ENCODE data around the gene STK32B. TPM values are rescaled to one million over a fixed set of nuclear protein-coding genes. Genes with fewer than 3 reads are reported as not detected.

The STK32B gene
- total RNA-seq, 4 donors from 2014 or later, result 2.4 to 3.9 (median 3.1) TPM

DNA sequence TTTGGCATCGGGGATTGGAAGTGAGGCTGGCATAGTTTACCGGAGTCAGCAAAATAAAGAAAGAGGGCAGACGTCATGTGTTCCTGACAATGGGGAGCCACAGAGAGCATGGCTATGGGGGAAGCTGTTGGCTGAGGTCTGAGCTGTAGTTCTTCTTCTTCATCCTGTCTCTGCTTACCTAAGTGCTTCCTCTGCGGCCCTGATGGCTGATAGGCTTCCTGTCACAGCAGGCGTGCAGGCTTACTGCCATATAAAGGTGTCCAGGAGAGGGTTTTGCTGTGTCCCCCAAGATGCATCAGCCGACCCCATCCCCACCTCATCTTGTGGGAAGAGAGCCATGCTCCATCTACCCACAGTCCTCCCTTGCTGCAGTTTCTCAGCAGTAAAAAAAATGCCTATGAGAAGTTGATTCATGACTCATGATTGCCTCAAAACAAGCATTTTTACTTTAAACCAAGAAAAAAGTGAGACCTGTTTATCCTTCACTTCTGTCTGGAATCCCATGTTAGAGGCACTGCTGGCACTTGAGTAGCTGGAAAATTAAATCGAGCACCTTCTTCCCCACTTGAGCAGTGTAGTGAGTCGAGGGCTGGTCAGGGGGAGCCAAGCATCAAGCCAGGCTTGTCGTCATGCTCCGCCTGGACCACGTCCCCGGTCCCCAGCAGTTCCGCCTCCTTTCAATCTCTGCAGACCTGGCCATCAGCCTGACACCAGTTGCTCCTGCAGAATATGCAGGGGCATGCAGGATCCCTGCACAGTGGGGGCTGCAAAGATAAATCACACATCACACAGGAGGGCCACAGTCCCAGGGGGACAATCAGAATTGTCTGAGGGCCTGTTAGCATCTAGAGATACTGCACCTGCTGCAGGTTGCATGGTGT lies 419.3 kb downstream of the STK32B start:
- ATAC-seq (ENCODE audit: low FRiP score) (no peak), DNase-seq (ENCODE audit: low spot score) (no peak)

DNA sequence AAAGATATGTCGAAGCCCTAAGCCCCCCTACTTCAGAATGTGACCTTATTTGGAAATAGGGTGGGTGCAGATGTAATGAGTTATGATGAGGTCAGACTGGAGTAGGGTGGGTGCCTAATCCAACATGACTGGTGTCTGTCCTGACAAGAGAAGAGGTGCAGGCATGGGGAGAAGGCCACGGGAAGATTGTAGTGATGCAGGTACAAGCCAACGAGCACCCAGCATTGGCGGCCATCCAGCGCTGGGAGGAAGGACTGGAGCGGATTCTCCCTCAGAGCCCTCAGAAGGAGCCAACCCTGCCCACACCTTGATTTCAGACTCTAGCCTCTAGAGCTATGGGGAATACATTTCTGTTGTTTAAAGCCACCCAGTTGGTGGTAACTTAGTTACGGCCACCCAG lies 419.9 kb downstream of the STK32B start:
- ATAC-seq (ENCODE audit: low FRiP score) (no peak), DNase-seq (ENCODE audit: low spot score) (no peak)
- TF ChIP-seq, protein P1, sequence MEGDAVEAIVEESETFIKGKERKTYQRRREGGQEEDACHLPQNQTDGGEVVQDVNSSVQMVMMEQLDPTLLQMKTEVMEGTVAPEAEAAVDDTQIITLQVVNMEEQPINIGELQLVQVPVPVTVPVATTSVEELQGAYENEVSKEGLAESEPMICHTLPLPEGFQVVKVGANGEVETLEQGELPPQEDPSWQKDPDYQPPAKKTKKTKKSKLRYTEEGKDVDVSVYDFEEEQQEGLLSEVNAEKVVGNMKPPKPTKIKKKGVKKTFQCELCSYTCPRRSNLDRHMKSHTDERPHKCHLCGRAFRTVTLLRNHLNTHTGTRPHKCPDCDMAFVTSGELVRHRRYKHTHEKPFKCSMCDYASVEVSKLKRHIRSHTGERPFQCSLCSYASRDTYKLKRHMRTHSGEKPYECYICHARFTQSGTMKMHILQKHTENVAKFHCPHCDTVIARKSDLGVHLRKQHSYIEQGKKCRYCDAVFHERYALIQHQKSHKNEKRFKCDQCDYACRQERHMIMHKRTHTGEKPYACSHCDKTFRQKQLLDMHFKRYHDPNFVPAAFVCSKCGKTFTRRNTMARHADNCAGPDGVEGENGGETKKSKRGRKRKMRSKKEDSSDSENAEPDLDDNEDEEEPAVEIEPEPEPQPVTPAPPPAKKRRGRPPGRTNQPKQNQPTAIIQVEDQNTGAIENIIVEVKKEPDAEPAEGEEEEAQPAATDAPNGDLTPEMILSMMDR (IDR thresholded peaks at IDR 0.05), result no peak

More for the DNA sequence above, 419.3 kb downstream of the STK32B start:
- TF ChIP-seq, protein P1 (IDR thresholded peaks at IDR 0.05), result no peak

DNA sequence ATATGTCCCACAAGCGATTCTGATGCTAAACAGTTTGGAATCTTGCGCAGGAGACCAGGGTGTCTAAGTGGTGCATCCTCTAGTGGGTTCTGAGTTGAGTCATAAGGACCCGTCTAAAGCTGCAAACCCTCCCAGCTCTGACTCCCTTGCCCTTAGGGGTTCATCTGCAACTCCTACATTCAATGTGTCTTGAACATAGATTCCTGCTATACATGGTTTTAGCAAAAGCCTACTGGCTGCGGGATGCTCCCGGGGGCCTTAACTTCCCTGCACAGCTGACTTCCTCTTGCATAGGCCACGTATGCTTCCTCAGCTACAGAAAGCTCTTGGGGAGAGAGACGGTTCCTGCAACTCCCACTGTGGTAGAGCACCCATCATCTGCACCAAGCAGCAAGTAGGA lies 420.4 kb downstream of the STK32B start:
- DNase-seq (ENCODE audit: low spot score) (no peak), ATAC-seq (ENCODE audit: low FRiP score) (no peak)
- TF ChIP-seq, protein P1 (IDR thresholded peaks at IDR 0.05), result no peak

DNA sequence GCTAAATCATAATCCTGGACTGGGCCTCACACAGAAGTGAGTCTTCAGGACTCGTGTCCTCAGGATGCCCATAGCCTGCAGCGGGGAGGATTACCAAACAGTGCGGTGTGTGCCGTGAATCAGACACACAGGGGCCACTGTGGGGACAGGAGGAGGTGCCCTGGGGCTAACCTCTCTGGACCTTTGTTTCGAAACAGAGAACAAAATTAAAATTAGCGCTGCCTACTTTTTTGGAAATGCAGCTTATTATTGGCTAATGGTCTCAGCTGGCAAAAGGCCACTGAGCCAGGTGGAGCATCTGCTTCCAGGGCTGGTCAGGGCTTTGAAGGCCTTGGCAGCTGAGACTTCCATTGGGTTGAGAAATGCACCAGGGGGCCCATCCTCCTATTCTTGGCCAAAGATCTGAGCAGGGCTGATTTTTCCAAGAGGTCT lies 420.9 kb downstream of the STK32B start:
- no peak for ATAC-seq (ENCODE audit: low FRiP score)
- TF ChIP-seq, protein P1 (IDR thresholded peaks at IDR 0.05), result no peak
- DNase-seq (ENCODE audit: low spot score), result no peak

DNA sequence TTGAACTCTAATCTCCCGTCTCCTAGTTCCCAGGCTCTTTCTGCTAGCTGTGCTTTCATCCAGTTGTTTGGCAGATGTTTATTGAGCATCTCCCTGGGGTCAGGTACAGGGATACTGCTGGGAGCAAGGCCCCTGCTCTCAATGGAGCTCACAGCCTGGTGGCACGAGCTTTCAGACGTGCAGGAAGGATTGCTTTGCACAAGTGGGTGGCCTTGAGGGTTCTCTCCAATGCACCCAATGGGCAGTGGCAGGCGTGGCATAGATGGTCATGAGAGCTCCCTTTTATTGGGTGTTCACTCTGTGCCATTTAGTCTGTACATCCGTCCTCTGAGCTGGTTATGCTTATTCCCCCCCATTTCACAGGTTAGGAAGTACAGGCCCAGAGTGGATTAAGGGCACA lies 421.8 kb downstream of the STK32B start:
- no peak for ATAC-seq (ENCODE audit: low FRiP score)
- no peak for DNase-seq (ENCODE audit: low spot score)
- TF ChIP-seq, protein P1 (IDR thresholded peaks at IDR 0.05), result no peak

GRCh38 chr4:5474756-5475155 lies 423.5 kb downstream of the STK32B start:
- DNase-seq (ENCODE audit: low spot score) (no peak), ATAC-seq (ENCODE audit: low FRiP score) (no peak)
- TF ChIP-seq, protein P1 (IDR thresholded peaks at IDR 0.05), result no peak

DNA sequence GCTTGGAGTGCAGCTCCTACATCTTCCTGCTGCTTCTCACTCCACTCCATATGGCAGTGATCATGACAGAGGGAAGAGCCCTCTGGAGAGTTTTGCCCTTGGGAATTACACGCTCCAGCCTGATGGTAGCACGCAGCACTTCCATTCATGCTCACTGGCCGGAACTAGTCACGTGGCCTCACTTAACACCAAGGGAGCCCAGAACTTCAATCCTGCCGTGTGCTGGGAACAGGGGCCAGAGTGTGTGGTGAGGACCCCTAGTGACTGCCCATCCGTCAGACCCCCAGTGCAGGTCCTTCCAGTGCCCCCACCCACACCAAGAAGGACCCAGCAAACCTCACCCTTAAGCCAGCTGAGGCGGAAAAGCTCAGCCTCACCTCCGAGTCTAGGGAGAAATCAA lies 426.3 kb downstream of the STK32B start:
- ATAC-seq (ENCODE audit: low FRiP score) (peak; percentile 44), DNase-seq (ENCODE audit: low spot score) (no peak)
- TF ChIP-seq, protein P1 (IDR thresholded peaks at IDR 0.05), result no peak

All from omental fat pad (tissue), 4 donors.